Measurements from ENCODE around the gene ZBTB8A.

GRCh38 chr1:32613472-32613871 lies 74.2 kb downstream of the ZBTB8A start:
- no peak for TF ChIP-seq CTCF (conservative IDR thresholded peaks at IDR 0.05)
- TF ChIP-seq EZH2 (IDR thresholded peaks at IDR 0.05; ENCODE audit: low read depth): no peak

All from PC-9 (cell line).